HG03342 (cell line): Measurements from ENCODE around the gene ARHGAP26.
A peak's percentile ranks its signal among the peaks of the same experiment; 100 is the strongest.

Experiments used
- ATAC-seq: cut with Tn5 transposase; IDR thresholded peaks from one replicate; pipeline ENCODE4 v1.9.1; 2021; ENCODE audit warnings: mild to moderate bottlenecking, moderate library complexity; ENCODE audit not compliant: unreplicated experiment

The ARHGAP26 gene

GRCh38 chr5:143229896-143230675 lies 459.9 kb downstream of the ARHGAP26 start:
- peak; percentile 88 for ATAC-seq

GRCh38 chr5:143230676-143230996 lies 460.5 kb downstream of the ARHGAP26 start:
- ATAC-seq, result no peak

GRCh38 chr5:143231416-143231815 lies 461.2 kb downstream of the ARHGAP26 start:
- no peak for ATAC-seq

GRCh38 chr5:143231973-143232812 lies 462.0 kb downstream of the ARHGAP26 start:
- ATAC-seq, result peak; percentile 25

GRCh38 chr5:143233031-143233430 lies 462.9 kb downstream of the ARHGAP26 start:
- no peak for ATAC-seq

- ATAC-seq, result no peak
These were observed 464.1 kb downstream of the ARHGAP26 start for GRCh38 chr5:143234162-143234842.

- ATAC-seq, result no peak
These were observed 465.2 kb downstream of the ARHGAP26 start for GRCh38 chr5:143235423-143235822.

GRCh38 chr5:143236682-143237081 lies 466.5 kb downstream of the ARHGAP26 start:
- ATAC-seq, result no peak

- no peak for ATAC-seq
These were observed 467.5 kb downstream of the ARHGAP26 start for GRCh38 chr5:143237664-143238063.

GRCh38 chr5:143238620-143239019 lies 468.4 kb downstream of the ARHGAP26 start:
- no peak for ATAC-seq

- ATAC-seq, result no peak
These were observed 469.8 kb downstream of the ARHGAP26 start for GRCh38 chr5:143239882-143240518.

GRCh38 chr5:143241892-143242291 lies 471.7 kb downstream of the ARHGAP26 start:
- no peak for ATAC-seq

- no peak for ATAC-seq
These were observed 472.9 kb downstream of the ARHGAP26 start for GRCh38 chr5:143243103-143243502.

- ATAC-seq, result no peak
These were observed 474.0 kb downstream of the ARHGAP26 start for GRCh38 chr5:143244000-143244736.

- ATAC-seq, result no peak
These were observed 474.8 kb downstream of the ARHGAP26 start for GRCh38 chr5:143244990-143245389.

- no peak for ATAC-seq
These were observed 475.9 kb downstream of the ARHGAP26 start for GRCh38 chr5:143245929-143246561.

- no peak for ATAC-seq
These were observed 477.1 kb downstream of the ARHGAP26 start for GRCh38 chr5:143247134-143247815.

GRCh38 chr5:143248391-143248790 lies 478.2 kb downstream of the ARHGAP26 start:
- no peak for ATAC-seq

- no peak for ATAC-seq
These were observed 478.8 kb downstream of the ARHGAP26 start for GRCh38 chr5:143248822-143249579.
